ENCODE data around the gene SH3PXD2B. TPM values are rescaled to one million over a fixed set of nuclear protein-coding genes. Genes with fewer than 3 reads are reported as not detected.

SH3PXD2B gene
- total and polyA plus RNA-seq, 2 donors (not counting 1 experiment from before 2014, with no cell fraction given) = 12.6 to 21.1 TPM

- H3K9ac ChIP-seq (ENCODE audit: insufficient read depth, low read length) = no peak overlapping the region
- H3K4me1 ChIP-seq (ENCODE audit: control insufficient read depth, extremely low read depth, insufficient read depth, low read length) = no peaks in the 10 kb centered on the region
- no peak overlapping the region for H3K4me3 ChIP-seq (replicated peaks in 1 of 4; ENCODE audit: control extremely low read depth in 1 of 4, insufficient read depth in 1 of 4, low read depth in 3 of 4, low read length in 4 of 4)
- no peak overlapping the region for H3K4me2 ChIP-seq (ENCODE audit: extremely low read depth, insufficient read depth, low read length)
- H3K79me2 ChIP-seq (ENCODE audit: control insufficient read depth, insufficient read depth, low read length) = no peaks in the 10 kb centered on the region
- no peak for DNase-seq (ENCODE audit: low read depth in 2 of 2)
- no peaks in the 10 kb centered on the region for H4K20me1 ChIP-seq (ENCODE audit: control insufficient read depth, extremely low read depth, insufficient read depth, low read length)
- no peaks in the 10 kb centered on the region for H3K36me3 ChIP-seq (ENCODE audit: control insufficient read depth, insufficient read depth, low read length)
- H2AFZ ChIP-seq (ENCODE audit: low read length) = no peak overlapping the region
- no peaks in the 10 kb centered on the region for H3K9me3 ChIP-seq (ENCODE audit: control insufficient read depth, insufficient read depth, low read depth, low read length)
- TF ChIP-seq CTCF (conservative IDR thresholded peaks at IDR 0.05 in 1 of 2, IDR thresholded peaks at IDR 0.05 in 1 of 2; ENCODE audit: low read depth in 1 of 2, low read length in 2 of 2) (no peak), EZH2 (IDR thresholded peaks at IDR 0.05; ENCODE audit: low read length, missing control alignments) (no peak)
- no peaks in the 10 kb centered on the region for H3K27me3 ChIP-seq (ENCODE audit: control insufficient read depth, insufficient read depth, low read length)
- no peak overlapping the region for H3K27ac ChIP-seq (ENCODE audit: insufficient read depth, low read length)
These were observed 128.9 kb downstream of the SH3PXD2B start for GRCh38 chr5:172325452-172325851.

DNA sequence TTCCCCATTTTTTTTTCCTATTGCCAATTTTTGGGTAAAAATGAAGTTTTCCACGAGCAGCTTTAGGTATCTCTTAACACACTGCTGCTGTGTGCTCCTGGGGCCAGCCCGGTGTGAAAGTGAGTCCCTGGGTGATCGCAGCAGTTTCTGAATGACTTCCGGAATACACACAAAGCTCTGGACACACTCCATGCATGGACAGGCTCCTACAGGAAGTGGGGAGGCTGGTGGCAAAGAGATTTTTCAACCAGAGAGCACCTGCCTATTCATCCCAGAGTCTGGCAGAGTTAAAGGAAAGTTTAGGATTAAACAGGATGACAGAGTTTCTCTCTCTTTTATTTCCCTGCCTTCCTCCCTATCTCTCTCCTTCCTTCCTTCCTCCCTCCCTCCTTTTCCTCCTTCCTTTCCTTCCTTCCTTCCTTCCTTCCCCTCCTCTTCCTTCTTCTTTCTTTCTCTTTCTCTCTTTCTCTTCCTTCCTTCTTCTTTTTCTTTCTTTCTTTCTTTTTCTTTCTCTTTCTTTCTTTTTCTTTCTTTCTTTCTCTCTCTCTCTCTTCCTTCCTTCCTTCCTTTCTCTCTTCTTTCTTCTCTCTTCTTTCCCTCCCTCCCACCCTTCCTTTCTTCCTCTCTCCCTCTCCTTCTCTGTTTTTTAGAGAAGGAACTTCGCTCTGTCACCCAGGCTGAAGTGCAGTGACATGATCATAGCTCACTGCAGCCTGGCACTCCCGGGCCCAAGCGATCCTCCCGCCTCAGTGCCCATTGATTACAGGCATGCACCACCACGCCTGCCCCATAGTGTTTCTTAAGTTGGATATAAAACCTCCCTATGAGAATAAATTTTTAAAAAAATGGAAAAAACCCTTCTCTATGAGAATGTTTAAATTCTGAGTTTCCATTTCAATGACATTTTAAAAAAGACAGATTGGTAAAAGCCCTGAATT, 132.0 kb downstream of the SH3PXD2B start:
- Histone ChIP-seq H3K4me1 (ENCODE audit: control insufficient read depth, extremely low read depth, insufficient read depth, low read length) (no peaks in the 10 kb centered on the region), H3K27ac (ENCODE audit: insufficient read depth, low read length) (no peak overlapping the region), H3K27me3 (ENCODE audit: control insufficient read depth, insufficient read depth, low read length) (no peaks in the 10 kb centered on the region), H3K4me2 (ENCODE audit: extremely low read depth, insufficient read depth, low read length) (no peak overlapping the region), H3K9me3 (ENCODE audit: control insufficient read depth, insufficient read depth, low read depth, low read length) (no peaks in the 10 kb centered on the region), H4K20me1 (ENCODE audit: control insufficient read depth, extremely low read depth, insufficient read depth, low read length) (no peaks in the 10 kb centered on the region), H3K4me3 (replicated peaks in 1 of 4; ENCODE audit: control extremely low read depth in 1 of 4, insufficient read depth in 1 of 4, low read depth in 3 of 4, low read length in 4 of 4) (no peak overlapping the region), H3K79me2 (ENCODE audit: control insufficient read depth, insufficient read depth, low read length) (no peaks in the 10 kb centered on the region), H3K36me3 (ENCODE audit: control insufficient read depth, insufficient read depth, low read length) (no peaks in the 10 kb centered on the region), H2AFZ (ENCODE audit: low read length) (no peak overlapping the region), H3K9ac (ENCODE audit: insufficient read depth, low read length) (no peak overlapping the region)
- TF ChIP-seq CTCF (conservative IDR thresholded peaks at IDR 0.05 in 1 of 2, IDR thresholded peaks at IDR 0.05 in 1 of 2; ENCODE audit: low read depth in 1 of 2, low read length in 2 of 2) = no peak
- no peak for DNase-seq (ENCODE audit: low read depth in 2 of 2)

DNA sequence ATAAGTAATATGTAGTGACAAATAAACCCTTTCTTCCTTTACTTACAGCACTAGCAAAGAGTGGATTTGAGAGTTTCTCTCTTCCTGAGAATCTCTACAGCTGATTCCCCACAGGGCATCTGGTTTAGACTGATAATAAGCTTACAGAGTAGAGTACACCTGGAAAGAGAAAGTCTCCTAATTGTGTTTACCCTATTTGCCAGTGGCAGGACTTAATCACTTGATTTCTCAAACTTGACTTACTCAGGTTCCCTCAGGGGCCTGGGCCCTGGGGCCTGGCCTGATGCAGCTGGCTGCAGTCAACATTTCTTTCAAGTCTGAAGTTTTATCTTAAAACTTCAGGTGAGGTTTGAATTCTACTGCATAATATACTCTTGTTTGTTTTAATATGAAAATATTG, 132.7 kb downstream of the SH3PXD2B start:
- DNase-seq (ENCODE audit: low read depth in 2 of 2) = no peak
- no peak for TF ChIP-seq CTCF (conservative IDR thresholded peaks at IDR 0.05 in 1 of 2, IDR thresholded peaks at IDR 0.05 in 1 of 2; ENCODE audit: low read depth in 1 of 2, low read length in 2 of 2)
- no peak for TF ChIP-seq EZH2 (IDR thresholded peaks at IDR 0.05; ENCODE audit: low read length, missing control alignments)
- H3K4me3 ChIP-seq (replicated peaks in 1 of 4; ENCODE audit: control extremely low read depth in 1 of 4, insufficient read depth in 1 of 4, low read depth in 3 of 4, low read length in 4 of 4) = no peak overlapping the region
- H3K9ac ChIP-seq (ENCODE audit: insufficient read depth, low read length) = no peak overlapping the region
- no peaks in the 10 kb centered on the region for H3K4me1 ChIP-seq (ENCODE audit: control insufficient read depth, extremely low read depth, insufficient read depth, low read length)
- H4K20me1 ChIP-seq (ENCODE audit: control insufficient read depth, extremely low read depth, insufficient read depth, low read length) = no peaks in the 10 kb centered on the region
- no peaks in the 10 kb centered on the region for H3K27me3 ChIP-seq (ENCODE audit: control insufficient read depth, insufficient read depth, low read length)
- H2AFZ ChIP-seq (ENCODE audit: low read length) = no peak overlapping the region
- H3K36me3 ChIP-seq (ENCODE audit: control insufficient read depth, insufficient read depth, low read length) = no peaks in the 10 kb centered on the region
- H3K9me3 ChIP-seq (ENCODE audit: control insufficient read depth, insufficient read depth, low read depth, low read length) = no peaks in the 10 kb centered on the region
- no peak overlapping the region for H3K27ac ChIP-seq (ENCODE audit: insufficient read depth, low read length)
- no peaks in the 10 kb centered on the region for H3K79me2 ChIP-seq (ENCODE audit: control insufficient read depth, insufficient read depth, low read length)
- H3K4me2 ChIP-seq (ENCODE audit: extremely low read depth, insufficient read depth, low read length) = no peak overlapping the region
